Umbilical cord (tissue), 2 donors: Measurements from ENCODE around the gene PMS1. TPM values are rescaled to one million over a fixed set of nuclear protein-coding genes. Genes with fewer than 3 reads are reported as not detected.
"Not testable (repeated sequence)": the region's sequence is repeated elsewhere in the genome, so short reads cannot be mapped to it uniquely, and the experiment has no call there.

Experiments used
- DNase-seq: peaks from one replicate; pipeline ENCODE4 v3.0.0-alpha.2; 2015; ENCODE audit warnings: low spot score
- total RNA-seq: library from RNA; depleted of rRNA; stranded (reverse); fragments of >200 nt; gene quantifications from one replicate; pipeline ENCODE4 v1.2.3, GENCODE V29; 2014; ENCODE audit warnings: low replicate concordance; ENCODE audit not compliant: insufficient read depth

The PMS1 gene
- total RNA-seq: 33.9 TPM

DNA sequence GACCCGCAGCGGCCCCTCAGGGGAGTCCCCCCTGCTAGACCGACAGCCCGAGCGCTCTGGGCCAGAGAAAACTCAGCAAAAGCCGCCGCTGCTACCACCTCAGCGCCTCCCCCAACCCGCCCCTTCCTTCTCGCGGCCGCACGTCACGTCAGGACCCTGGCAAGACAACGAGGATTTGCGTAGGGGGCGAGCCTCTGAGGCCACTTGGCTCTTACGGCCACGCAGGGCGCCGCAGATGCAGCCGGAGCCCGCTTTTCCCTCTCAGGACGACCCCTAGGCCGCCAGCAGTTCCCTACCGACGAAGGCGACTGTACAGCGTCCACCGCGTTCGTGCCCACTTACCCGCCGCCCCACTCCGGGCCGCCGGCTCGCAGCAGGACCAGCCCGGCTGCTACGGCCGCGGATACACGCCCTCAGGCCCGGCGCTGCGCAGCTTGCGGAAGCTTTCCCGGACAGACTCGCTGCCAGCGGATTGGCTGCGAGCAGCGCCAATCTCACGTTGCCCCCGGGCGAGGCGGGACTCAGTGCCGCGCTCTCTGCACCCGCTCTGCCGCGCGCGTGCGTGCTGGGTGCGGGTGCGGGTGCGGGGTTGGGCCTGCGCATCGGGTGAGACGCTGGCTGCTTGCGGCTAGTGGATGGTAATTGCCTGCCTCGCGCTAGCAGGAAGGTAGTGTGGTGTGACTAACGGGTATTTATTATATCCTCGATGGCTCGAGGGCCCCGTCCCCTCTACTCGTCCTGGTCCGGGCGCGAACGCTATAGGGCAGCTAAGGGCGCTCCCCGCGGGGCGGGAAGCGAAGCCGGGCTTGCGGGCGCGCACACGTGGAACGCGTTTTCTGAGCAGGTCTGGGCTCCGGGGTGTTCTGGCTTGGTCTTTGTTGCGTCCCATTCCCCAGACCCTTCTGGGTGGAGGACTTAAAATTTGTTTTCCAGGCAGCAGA is at the start of gene PMS1, which contains the start of gene ORMDL1:
Gene PMS1 (plus strand): TSS at position 524 of the 941 bp plus-strand sequence. CDS start 7,360 bp downstream, outside the sequence.
Gene ORMDL1 (minus strand): TSS at position 413 of the 941 bp plus-strand sequence. CDS start 1,744 bp downstream, outside the sequence.
- DNase-seq: peak; percentile 98

DNA sequence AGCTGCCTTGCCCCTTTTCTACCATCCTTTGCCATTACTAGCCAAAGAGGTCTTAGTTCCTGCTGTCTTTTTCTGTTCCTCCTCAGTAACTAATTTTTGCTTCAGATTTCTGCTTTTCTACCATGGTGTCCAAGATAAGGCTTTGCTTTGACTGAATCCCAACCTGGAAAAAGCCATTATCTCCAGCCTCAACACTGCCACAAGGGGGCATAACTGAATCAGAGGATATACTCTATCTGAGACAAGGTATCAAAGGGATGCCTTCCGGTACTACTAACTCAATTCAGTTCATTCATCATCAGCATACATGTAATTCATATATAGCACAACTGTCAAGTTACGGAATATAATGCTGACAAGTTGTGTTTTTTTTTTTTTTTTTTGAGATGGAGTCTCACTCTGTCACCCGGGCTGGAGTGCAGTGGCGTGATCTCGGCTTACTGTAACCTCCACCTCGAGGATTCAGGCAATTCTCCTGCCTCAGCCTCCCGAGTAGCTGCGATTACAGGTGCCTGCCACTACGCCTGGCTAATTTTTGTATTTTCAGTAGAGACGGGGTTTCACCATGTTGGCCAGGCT is 33.1 kb upstream of the PMS1 start:
- DNase-seq: peak; percentile 6

DNA sequence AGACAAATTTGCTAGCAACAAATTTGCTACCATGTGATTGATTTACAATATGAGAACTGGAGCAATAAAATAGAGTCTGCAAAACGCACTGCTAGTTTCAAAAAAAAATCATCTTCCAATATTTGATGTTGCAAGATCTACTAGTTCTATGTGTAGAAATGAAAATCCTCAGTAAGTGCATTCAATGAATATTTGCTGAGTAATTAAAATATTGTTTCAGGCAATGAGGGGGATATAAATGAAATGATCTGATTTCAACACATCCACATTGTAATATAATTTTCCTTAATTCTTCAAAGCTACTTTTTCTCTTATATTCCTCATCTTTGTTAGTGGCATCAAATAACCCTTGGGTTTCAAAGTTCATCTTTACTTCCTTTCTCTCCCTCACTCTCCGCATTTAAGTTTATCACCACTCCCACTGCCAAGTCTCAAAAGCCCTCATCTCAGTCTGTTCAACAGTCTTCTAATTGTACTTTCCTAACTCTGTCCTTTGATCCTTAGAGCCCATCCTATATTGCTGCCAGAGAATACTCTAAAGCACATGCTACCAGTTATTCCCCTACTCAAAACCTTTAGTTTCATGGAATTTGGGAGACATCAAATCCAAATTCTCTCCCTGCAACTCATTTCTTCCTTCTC is 27.8 kb upstream of the PMS1 start:
- no peak for DNase-seq

DNA sequence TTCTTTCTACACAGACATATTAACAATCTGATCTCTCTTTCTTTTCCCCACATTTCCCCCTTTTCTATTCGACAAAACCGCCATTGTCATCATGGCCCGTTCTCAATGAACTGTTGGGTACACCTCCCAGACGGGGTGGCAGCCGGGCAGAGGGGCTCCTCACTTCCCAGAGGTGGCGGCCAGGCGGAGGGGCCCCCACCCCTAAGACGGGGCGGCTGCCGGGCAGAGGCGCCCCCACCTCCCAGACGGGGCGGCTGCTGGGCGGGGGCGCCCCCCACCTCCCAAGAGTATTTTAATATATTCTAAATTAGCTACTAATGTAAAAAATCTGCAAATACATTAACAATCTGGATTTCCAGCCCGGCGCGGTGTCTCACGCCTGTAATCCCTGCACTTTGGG is 24.1 kb upstream of the PMS1 start:
- DNase-seq: not testable (repeated sequence)

DNA sequence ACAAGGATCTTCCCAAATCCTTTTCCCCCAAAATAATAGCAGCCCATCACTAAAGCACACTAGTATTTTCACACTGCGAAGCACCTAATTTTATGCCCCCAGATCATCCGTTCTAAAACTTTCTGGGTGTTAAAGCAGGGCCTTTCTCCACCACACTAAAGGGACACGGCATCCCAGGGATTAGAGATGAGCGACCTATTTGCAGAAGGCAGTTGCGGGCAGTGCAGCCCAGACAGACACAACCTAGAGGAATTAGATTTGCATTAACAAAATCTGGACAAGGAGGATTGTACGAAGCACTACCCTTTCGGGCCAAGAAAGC is 22.1 kb upstream of the PMS1 start:
- DNase-seq: no peak

DNA sequence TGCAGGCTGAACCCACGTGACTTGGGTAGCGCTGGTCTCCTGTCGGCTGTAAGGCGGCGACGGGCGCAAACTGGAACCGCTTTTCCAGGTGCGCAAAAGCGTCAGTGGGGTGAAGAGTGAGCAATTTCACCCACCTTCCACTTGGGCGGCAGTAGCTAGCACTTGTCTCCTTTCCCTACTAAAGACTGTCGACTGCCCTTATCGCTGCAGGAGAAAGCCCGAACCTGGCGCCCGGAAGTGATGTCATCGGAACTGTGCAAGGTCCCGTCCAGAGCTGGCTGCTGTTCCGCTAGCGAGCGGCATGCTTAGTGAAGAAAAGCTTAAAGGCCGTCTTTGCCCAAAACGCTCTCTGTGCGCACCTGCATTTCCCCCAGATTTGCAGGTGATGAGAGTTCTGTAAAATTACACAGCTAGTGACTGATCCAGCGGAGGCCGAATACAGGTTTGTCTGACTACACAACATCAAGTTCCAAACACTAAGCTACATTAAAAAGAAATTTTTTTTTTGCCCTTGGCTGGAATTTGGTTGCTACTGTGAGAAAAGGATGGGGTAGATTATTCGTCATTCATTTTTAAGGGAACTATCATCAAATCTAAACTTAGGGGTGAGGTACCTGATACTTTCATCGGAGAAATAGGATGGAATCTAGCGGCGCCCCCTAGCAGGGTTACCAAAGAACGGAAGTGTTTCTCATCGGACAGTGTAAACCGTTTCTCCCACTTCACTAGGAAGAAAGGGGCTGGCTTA is 21.5 kb upstream of the PMS1 start, which contains the start of gene OSGEPL1:
Gene OSGEPL1 (minus strand): TSS at position 242 of the 748 bp plus-strand sequence. CDS start 1,152 bp downstream, outside the sequence.
- peak; percentile 97 for DNase-seq

DNA sequence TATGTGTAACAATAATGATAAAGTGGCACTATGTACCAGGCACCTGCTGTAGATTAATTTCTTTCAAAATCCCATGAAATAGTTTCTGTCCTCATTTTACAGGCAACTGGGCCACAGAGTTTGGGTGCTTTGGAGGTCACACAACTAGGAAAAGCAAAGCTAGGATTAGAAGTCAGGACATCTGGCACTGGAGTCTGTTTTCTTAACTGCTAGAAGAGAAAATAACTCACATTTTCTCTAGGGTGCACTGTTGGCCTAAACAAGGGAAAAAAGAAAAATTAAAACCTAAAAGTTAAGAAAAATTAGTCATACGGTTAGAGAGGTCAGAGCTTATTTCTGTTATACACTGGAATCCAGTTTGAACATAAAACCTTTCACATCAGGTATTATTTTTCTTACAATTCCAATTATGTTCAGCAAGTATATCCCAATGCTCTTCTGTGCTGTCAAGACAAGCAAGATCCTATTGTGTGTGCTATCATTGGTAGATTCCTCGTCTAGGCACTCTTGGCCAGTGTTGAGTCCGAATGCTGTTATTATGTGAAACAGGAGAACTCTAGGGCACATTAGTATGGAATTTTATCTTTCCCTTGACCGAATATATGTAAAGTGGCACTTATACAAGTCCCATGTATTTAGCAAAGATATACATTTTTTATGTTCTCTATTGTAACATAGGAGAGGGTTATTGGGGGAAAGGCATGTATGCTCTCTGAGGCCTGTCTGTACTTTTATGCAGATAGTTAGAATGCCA is 20.2 kb upstream of the PMS1 start:
- DNase-seq: peak; percentile 40

DNA sequence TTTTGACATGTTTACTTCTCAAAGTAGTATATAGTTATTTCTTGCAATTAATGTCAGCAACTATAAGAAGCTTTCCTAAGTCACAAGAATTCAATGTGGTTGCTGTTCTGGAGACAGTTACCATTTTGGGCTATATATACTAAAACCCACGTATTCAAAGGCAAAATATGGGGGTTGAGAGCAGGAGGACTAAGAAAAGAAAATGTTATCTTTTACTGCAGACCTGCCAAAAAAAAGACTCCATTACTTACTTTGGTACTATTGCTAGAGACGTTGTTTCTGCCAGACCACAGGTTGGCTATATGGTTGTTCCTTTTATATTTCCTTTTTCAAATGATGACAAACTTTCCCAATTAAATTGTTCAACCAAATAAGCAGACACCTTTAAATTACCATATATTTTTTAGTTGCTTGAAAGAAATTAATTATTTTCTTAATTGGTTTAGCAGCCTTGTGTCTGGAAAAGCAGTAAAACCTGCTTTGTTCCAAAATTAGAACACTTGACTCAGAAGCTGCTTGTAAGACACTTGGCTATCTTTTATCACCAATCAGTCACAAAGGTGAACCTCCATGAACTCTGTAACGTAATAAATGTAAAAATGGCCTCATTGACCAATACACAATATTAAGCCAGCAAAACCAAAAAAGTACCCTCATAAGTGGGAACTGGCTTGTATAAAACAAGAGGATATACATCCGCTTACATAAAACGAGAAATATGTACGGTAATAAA is 13.5 kb upstream of the PMS1 start:
- DNase-seq: no peak

DNA sequence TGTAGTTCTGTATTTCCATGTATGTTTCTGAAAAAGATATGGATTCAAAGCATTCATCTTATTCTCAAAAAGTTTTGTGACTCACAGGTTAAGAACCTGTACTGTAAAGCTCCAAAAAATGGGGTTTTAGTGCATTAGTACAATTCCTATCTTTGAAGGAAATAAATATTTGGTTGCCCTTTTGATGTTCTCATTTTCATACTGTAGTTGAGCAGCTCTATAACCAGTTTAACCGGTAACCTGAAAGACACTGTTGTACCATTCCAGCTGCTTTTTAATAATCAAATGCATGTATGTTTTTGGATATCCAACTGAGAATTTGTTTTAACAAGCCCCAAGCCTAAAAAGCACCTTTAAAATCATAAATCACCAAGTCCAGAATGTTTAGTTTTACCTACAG is 12.0 kb upstream of the PMS1 start:
- peak; percentile 21 for DNase-seq

DNA sequence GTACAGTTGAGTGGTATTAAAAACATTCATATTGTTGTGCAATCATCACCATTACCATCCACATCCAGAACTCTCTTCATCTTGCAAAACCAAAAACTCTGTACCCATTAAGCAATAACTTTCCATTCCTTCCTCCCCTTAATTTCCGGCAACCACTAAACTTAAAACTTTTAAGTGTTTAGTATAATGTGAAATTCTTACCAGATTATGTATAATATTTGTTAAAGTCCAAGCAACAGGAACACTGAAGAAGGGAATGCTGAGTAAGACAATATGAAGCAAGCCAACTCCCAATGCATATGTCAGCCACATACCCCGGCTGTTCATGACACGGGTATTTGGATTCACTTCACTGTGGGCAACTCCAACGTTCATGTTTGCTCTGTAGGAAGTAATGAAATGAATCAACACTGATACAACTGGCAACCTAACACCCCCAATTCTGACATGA is 2.0 kb upstream of the PMS1 start:
- DNase-seq: no peak

DNA sequence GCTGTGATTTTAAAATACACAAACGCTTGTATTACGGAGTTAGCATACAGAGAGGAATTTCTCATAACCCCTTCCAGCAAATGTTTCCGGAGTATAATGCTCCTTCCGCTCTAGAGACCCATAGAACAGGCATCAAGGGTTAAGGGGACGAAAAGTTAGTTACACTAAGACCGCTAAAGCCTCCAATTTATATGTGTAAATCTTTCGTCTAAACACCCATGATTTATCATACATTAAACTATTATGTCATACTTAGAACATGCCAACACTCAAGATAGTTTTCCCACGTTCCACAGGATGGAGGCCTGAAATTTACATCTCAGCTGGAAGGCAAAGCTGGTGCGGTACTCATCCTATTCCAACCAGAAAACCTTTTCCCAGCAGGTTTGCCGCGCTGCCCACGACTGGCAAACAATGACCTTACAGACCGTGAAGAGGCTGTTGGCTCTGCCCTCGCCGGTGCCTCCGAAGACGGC is 761 bp upstream of the PMS1 start:
- peak; percentile 55 for DNase-seq

DNA sequence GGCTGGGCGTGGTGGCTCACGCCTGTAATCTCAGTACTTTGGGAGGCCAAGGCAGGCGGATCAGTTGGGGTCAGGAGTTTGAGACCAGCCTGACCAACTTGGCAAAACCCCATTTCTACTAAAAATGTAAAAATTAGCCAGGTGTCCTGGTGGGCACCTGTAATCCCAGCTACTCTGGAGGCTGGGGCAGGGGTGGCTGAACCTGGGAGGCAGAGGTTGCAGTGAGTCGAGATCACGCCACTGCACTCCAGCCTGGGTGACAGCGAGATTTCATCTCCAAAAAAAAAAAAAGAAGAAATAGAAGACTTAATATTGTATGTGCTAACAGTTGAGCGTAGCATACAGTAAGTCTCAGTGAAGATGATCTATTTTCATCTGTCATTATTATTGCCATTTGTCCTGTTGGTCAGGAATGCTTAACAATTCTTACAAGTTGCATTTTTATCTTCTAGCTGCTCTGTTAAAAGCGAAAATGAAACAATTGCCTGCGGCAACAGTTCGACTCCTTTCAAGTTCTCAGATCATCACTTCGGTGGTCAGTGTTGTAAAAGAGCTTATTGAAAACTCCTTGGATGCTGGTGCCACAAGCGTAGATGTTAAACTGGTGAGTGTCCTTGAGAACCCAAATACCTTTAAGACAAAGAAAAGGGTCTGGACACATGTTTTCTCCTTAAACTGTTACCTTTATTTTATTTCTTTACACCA is 7.2 kb downstream of the PMS1 start:
- no peak for DNase-seq

DNA sequence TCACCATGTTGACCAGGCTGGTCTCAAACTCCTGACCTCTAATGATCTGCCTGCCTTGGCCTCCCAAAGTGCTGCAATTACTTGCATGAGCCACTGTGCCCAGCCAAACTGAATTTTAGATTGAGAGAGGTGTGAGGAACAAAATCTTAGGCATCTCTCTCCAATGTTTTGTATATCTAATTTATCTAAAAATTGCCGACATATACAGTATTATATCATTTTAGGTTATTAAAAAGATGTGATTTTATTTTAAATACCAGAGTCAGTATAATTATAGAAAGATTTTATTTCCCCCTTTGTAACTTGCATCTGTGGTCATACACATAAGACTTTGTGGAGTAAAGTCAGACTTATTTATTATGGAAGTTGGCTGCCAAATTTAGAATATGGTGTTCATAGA is 10.1 kb downstream of the PMS1 start:
- DNase-seq: no peak

DNA sequence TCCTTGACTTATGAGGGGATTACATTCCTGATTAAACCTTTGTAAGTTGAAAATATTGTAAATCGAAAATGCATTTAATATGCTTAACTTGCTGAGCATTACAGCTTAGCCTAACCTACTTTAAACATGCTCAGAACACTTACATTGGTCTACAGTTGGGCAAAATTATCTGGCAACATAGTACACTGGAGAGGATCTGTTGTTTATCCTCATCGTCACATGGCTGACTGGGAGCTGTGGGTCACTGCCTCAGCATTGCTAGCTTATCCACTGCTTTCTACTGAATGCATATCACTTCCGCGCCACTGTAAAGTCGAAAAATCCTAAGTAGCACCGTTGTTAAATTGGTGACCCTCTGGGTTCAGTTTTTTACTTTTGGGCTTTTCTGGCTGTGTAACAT is 13.7 kb downstream of the PMS1 start:
- no peak for DNase-seq

DNA sequence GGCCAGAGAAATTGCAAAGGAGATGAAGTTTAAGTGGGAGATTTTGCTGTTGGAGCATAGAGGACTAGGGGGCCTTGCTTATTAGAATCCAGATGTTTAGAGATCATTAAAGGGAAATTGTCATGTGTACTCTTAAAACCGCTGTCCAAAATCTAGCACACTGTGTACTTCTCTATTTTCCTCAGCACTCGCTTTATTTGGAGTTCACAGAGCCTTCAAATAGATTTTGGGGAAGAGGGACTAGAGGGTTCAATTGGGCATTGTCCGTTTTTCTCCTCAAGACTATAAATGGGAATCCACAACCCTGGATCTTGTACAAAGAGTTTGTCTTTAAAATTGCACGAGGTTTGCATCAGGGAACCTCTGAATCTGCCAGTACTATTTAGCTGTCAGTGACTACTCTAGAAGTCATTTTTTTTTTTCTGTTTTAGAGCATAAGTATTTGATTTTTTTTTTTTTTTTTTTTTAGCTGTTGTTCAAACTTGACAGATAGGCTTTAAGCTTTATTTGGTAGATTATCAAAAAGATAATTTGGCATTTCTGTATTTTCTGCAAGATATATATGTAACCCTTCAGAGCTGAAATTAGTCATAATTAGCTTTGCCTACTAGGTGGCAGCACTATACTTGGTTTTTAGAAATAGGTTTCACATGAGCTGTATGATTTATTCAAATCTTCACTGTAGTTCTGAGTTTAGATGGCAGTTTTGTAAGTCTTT is 14.2 kb downstream of the PMS1 start:
- DNase-seq: peak; percentile 27

DNA sequence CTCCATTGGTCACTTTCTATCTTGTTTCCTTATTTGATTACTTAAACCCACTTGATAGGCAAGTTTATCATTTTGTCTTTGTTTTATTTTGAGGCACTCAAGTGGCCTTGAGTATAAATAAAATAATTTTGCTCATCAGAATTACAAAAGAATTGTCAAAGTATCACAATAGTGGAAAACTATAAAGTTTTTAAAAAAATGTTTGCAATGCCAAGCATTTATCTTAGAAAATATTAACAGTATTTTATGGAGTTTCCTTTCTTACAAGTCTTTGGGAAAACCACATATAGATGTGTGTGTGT is 14.7 kb downstream of the PMS1 start:
- no peak for DNase-seq

DNA sequence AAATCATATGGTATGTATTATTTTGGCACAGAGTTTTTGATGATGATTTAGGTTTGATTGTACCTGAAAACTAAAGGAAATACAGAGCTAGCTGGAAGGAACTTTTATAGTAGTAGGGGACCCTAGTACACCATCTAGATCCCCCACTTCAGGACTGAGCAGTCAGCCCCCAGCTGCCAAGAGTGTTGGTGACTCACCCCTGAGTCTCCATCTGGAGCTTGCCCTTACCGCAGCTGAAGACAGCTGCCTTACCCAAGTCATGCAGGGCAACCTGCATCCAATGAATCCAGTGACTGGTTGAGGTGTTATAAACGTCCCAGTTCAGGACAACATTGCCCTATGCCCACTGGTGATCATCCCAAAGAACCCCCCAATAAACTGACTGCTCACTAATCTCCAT is 15.3 kb downstream of the PMS1 start:
- no peak for DNase-seq

DNA sequence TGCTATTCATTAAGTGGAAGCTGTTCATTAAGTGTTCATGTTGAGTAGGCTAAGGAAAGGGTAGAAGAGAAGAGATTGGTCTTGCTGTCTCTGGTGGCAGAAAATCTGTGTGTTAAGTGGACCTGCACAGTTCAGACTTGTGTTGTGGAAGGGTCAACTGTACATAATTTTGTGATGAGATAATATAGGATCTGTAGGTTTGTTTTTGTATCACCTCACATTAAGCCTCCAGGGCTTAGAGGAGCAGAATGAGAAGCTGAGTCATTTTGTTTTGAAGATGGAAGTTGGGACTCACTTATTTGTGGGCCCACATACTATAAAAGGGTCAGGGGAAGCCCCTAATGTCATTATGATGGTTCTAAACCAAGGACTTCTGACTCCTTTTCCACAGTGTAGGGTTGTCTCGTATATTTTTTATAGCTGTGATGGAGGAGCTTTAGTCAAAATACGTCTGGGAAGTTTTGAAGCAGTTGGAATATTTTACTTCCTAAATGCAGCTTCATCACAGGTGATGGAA is 18.2 kb downstream of the PMS1 start:
- DNase-seq: no peak

DNA sequence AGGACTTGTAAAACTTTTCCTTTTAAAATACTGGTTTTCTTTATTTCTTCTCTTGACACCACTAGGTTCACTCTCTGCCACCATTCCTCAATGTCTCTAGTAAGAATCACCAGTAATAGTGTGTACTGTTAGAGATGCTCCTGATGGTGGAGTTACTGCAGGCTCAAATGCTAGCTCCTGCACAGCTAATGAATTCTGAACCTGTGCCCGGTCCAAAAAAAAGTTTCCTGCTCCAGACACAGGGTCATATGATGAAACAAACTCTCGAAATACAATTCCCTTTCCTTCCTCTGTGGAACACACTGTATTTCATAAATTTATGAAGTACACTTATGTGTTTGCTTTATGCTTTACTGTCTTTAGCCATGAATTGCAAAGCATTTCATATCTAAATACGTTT is 19.2 kb downstream of the PMS1 start:
- DNase-seq: no peak
